ENCODE measurements around the gene RGS3.
A peak's percentile ranks its signal among the peaks of the same experiment; 100 is the strongest.

The RGS3 gene

GRCh38 chr9:113573959-113574352, 110.4 kb downstream of the RGS3 start:
- no peaks in the 10 kb centered on the region for H3K36me3 ChIP-seq (replicated peaks; ENCODE audit: low read depth, low read length)
- no peak overlapping the region for H3K9ac ChIP-seq (ENCODE audit: low read length)
- H4K20me1 ChIP-seq (ENCODE audit: insufficient read depth, low read length), result no peaks in the 10 kb centered on the region
- no peak overlapping the region for H3K27ac ChIP-seq (ENCODE audit: low read length)
- H3K27me3 ChIP-seq (ENCODE audit: low read depth, low read length), result peaks cover 11% of the 10 kb centered on the region; the same call in 1 of the 2 replicates
- H2AFZ ChIP-seq (ENCODE audit: low read depth, low read length), result no peak overlapping the region
- no peak overlapping the region for H3K4me3 ChIP-seq (ENCODE audit: low read length)
- H3K4me1 ChIP-seq (ENCODE audit: low read length), result peaks cover 41% of the 10 kb centered on the region
- H3K79me2 ChIP-seq (ENCODE audit: low read length), result no peaks in the 10 kb centered on the region
- no peaks in the 10 kb centered on the region for H3K9me3 ChIP-seq (ENCODE audit: insufficient read depth, low read length)
- TF ChIP-seq CTCF (IDR thresholded peaks at IDR 0.05; ENCODE audit: low read depth, low read length) (no peak), EZH2phosphoT487 (IDR thresholded peaks at IDR 0.05; ENCODE audit: low read depth) (no peak)
- H3K4me2 ChIP-seq (ENCODE audit: low read length), result no peak overlapping the region

- H3K79me2 ChIP-seq (ENCODE audit: low read length), result no peaks in the 10 kb centered on the region
- no peak overlapping the region for H3K27ac ChIP-seq (ENCODE audit: low read length)
- H3K4me3 ChIP-seq (ENCODE audit: low read length), result no peak overlapping the region
- no peak for TF ChIP-seq EZH2phosphoT487 (IDR thresholded peaks at IDR 0.05; ENCODE audit: low read depth)
- no peak for TF ChIP-seq CTCF (IDR thresholded peaks at IDR 0.05; ENCODE audit: low read depth, low read length)
- H3K9ac ChIP-seq (ENCODE audit: low read length), result no peak overlapping the region
- H3K36me3 ChIP-seq (replicated peaks; ENCODE audit: low read depth, low read length), result no peaks in the 10 kb centered on the region
- peaks cover 48% of the 10 kb centered on the region for H3K4me1 ChIP-seq (ENCODE audit: low read length)
- H3K9me3 ChIP-seq (ENCODE audit: insufficient read depth, low read length), result no peaks in the 10 kb centered on the region
- no peak overlapping the region for H2AFZ ChIP-seq (ENCODE audit: low read depth, low read length)
- H3K27me3 ChIP-seq (ENCODE audit: low read depth, low read length), result peaks cover 11% of the 10 kb centered on the region; the same call in 1 of the 2 replicates
- H3K4me2 ChIP-seq (ENCODE audit: low read length), result peak overlapping the region; percentile 24
- no peaks in the 10 kb centered on the region for H4K20me1 ChIP-seq (ENCODE audit: insufficient read depth, low read length)
Measured at GRCh38 chr9:113574441-113575262, 111.1 kb downstream of the RGS3 start.

DNA sequence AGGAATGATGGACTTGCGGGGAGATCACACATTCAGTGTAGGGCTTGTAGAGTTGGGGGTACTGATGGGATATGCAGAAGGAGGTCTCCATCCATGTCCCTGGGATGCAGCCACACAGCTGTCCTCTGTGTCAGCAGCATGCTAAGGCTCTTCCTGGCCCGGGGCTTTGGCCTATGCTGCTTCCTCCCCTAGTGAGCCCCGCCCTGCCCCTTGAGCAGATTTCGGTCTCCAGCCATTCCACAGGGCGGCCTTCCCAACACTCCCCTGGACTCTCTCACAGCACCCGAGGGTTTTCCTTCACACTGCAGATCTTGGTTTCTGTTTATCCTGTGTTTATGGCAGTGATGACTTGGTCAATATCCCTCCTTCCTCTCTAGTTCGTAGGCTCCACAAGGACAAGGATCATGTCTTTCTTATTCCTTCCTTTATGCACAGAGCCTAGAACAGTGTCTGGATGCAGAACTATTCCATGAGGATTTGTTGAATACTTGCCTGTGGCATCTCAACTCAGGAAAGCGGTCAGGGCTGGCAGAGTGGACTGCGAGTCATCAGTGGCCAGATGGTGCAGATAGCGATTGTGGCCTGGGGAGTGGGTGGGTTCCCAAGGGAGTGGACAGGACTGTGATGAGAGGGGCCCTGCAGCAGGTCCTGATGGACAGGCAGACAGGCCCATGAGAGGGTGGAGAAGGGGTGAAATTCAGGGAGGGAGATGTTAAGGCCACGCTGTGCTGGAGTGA, 114.2 kb downstream of the RGS3 start:
- no peaks in the 10 kb centered on the region for H3K36me3 ChIP-seq (replicated peaks; ENCODE audit: low read depth, low read length)
- no peak for TF ChIP-seq CTCF (IDR thresholded peaks at IDR 0.05; ENCODE audit: low read depth, low read length)
- no peak for TF ChIP-seq EZH2phosphoT487 (IDR thresholded peaks at IDR 0.05; ENCODE audit: low read depth)
- H3K79me2 ChIP-seq (ENCODE audit: low read length), result no peaks in the 10 kb centered on the region
- H2AFZ ChIP-seq (ENCODE audit: low read depth, low read length), result no peak overlapping the region
- H3K4me3 ChIP-seq (ENCODE audit: low read length), result no peak overlapping the region
- no peak overlapping the region for H3K27ac ChIP-seq (ENCODE audit: low read length)
- no peaks in the 10 kb centered on the region for H4K20me1 ChIP-seq (ENCODE audit: insufficient read depth, low read length)
- H3K4me2 ChIP-seq (ENCODE audit: low read length), result no peak overlapping the region
- no peaks in the 10 kb centered on the region for H3K9me3 ChIP-seq (ENCODE audit: insufficient read depth, low read length)
- no peak overlapping the region for H3K9ac ChIP-seq (ENCODE audit: low read length)
- H3K27me3 ChIP-seq (ENCODE audit: low read depth, low read length), result peaks cover 7% of the 10 kb centered on the region; the same call in 1 of the 2 replicates
- peaks cover 77% of the 10 kb centered on the region for H3K4me1 ChIP-seq (ENCODE audit: low read length)

- Histone ChIP-seq H3K27me3 (ENCODE audit: low read depth, low read length) (peaks cover 7% of the 10 kb centered on the region; the same call in 1 of the 2 replicates), H3K36me3 (replicated peaks; ENCODE audit: low read depth, low read length) (peaks cover 4% of the 10 kb centered on the region), H2AFZ (ENCODE audit: low read depth, low read length) (no peak overlapping the region), H3K27ac (ENCODE audit: low read length) (peak overlapping the region; percentile 93), H3K4me1 (ENCODE audit: low read length) (peaks cover 84% of the 10 kb centered on the region), H3K9me3 (ENCODE audit: insufficient read depth, low read length) (no peaks in the 10 kb centered on the region), H3K4me3 (ENCODE audit: low read length) (peak overlapping the region; percentile 63; the same call in 1 of the 2 replicates), H3K79me2 (ENCODE audit: low read length) (no peaks in the 10 kb centered on the region), H3K4me2 (ENCODE audit: low read length) (peak overlapping the region; percentile 75), H3K9ac (ENCODE audit: low read length) (peak overlapping the region; percentile 30; the same call in 1 of the 2 replicates), H4K20me1 (ENCODE audit: insufficient read depth, low read length) (peaks cover 4% of the 10 kb centered on the region; the same call in 1 of the 2 replicates)
- TF ChIP-seq CTCF (IDR thresholded peaks at IDR 0.05; ENCODE audit: low read depth, low read length) (peak; percentile 42), EZH2phosphoT487 (IDR thresholded peaks at IDR 0.05; ENCODE audit: low read depth) (no peak)
Measured at GRCh38 chr9:113578279-113578865, 114.8 kb downstream of the RGS3 start.

Measured in OCI-LY3 (cell line).